Small intestine (tissue), 7 donors: ENCODE measurements around the gene RNASE3. TPM values are rescaled to one million over a fixed set of nuclear protein-coding genes. Genes with fewer than 3 reads are reported as not detected.
"Not testable (repeated sequence)": the region's sequence is repeated elsewhere in the genome, so short reads cannot be mapped to it uniquely, and the experiment has no call there.

Experiments
- DNase-seq, 2 donors: peaks; one replicate each; pipeline versions ENCODE4 v3.0.0 to v3.0.0-alpha.2; 2013
- FAIRE-seq: peaks from 2 replicates; lab custom pipeline; 2012; peaks lifted over from hg19 to GRCh38; lab: Jason Lieb, UNC
- H3K27ac ChIP-seq, 3 donors: one replicate each; pipeline ENCODE4 v1.5.1; 2013; ENCODE audit warnings: low read length in 2 of 3, mild to moderate bottlenecking in 2 of 3, control low read depth in 1 of 3, inconsistent platforms in 1 of 3, low read depth in 1 of 3, moderate library complexity in 1 of 3
- H3K27me3 ChIP-seq, 3 donors: one replicate each; pipeline ENCODE4 v1.6.1; 2013; ENCODE audit warnings: low read length in 3 of 3, inconsistent platforms in 1 of 3; ENCODE audit not compliant: control insufficient read depth in 3 of 3, insufficient read depth in 3 of 3
- H3K36me3 ChIP-seq, 3 donors: one replicate each; pipeline ENCODE4 v1.6.1; 2013; ENCODE audit warnings: low read length in 3 of 3, inconsistent platforms in 1 of 3, low read depth in 1 of 3, mild to moderate bottlenecking in 1 of 3, moderate library complexity in 1 of 3; ENCODE audit not compliant: control insufficient read depth in 3 of 3, insufficient read depth in 2 of 3
- H3K4me1 ChIP-seq, 3 donors: one replicate each; pipeline ENCODE4 v1.6.1; 2013; ENCODE audit warnings: low read length in 2 of 3, inconsistent platforms in 1 of 3, low read depth in 1 of 3, mild to moderate bottlenecking in 1 of 3, moderate library complexity in 1 of 3; ENCODE audit not compliant: control insufficient read depth in 3 of 3, insufficient read depth in 2 of 3
- H3K4me3 ChIP-seq, 3 donors: one replicate each; pipeline ENCODE4 v1.5.1; 2013; ENCODE audit warnings: low read length in 3 of 3, control low read depth in 1 of 3, inconsistent platforms in 1 of 3, low read depth in 1 of 3, mild to moderate bottlenecking in 1 of 3, moderate library complexity in 1 of 3
- H3K9me3 ChIP-seq, 2 donors: one replicate each; pipeline ENCODE4 v1.6.1; 2013; ENCODE audit warnings: low read depth in 1 of 2, low read length in 1 of 2; ENCODE audit not compliant: control insufficient read depth in 2 of 2, insufficient read depth in 1 of 2
- WGBS, 3 donors: extraction: QIAGEN DNeasy Blood & Tissue Kit; methylation state at CpG; one replicate each; pipeline ENCODE4 v1.1.7; 2013; 5-methylcytosine and 5-hydroxymethylcytosine counted together
- polyA plus RNA-seq, 4 donors: library from polyadenylated mRNA; stranded (reverse) in 3 of 4; unstranded in 1 of 4; fragments of 200-250 nt in 3 of 4; fragments of 120-200 nt in 1 of 4; gene quantifications; one replicate each; pipeline versions ENCODE4 v1.2.1 to v1.2.3, GENCODE V29; 2013
- donor health status: healthy with polysubstance abuse.
- donor health status: control.
- donor health status: control.
- donor health status: Bipolar disorder and iron deficiency.
- donor health status: healthy.

Gene RNASE3
- polyA plus RNA-seq, 4 donors = 0.09 to 0.12 TPM; not detected in 2

DNA sequence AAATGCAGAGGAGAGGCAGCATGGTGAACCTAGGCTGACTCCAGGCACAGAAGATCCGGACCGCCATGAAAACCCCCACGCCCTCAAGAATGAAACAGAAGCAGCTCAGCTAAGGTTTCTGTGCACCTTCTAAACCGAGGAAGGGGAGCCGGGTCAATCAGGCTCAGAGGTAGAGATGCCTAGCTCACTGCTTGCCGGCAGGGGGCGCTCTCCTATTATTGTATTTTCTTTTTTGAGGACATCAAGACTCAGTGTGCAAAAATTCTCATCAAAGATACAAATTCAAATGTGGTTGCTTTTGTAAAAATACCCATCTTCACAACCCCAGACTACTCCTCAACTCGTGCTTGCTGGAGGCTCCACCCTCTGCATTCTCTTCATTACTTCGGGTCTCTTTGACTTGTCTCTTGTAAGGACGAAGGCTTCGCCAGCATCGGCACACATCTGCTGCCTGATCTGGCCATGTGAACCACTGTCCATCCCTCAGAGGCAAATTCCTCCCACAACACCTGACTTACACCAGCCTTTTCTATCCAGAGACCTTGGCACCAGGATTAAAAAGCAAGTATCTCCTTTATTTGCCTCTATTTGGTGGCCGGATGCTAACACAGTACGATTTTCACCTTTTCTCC, 33.4 kb upstream of the RNASE3 start:
- no peaks in the 10 kb centered on the region for H3K27me3 ChIP-seq
- peaks cover 0 to 5% (median 0%) of the 10 kb centered on the region in 3 donors for H3K4me1 ChIP-seq
- no peaks in the 10 kb centered on the region for H3K36me3 ChIP-seq
- FAIRE-seq = no peak
- H3K9me3 ChIP-seq = no peaks in the 10 kb centered on the region
- no peak overlapping the region for H3K27ac ChIP-seq
- 31 to 34% (median 34%) methylated on average over 14 of the region's 14 CpGs for WGBS, 3 donors
- no peak overlapping the region for H3K4me3 ChIP-seq
- peak; percentile 63 to 73 for DNase-seq

DNA sequence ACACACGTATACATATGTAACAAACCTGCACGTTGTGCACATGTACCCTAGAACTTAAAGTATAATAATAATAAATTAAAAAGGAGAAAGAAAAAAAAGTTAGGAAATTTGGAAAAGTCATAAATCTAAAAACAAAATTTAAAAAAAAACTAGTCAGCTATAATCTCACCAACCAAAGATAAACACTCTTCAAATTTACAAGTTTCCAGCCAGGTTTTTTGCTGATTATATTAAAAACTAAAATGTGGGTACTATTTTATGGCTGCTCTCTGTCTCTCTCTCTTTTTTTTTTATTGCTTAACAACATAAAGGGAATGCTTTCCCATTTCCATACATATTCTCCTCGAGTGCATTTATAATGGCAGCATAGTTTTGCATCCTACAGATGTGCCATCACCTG, 25.0 kb upstream of the RNASE3 start:
- H3K27ac ChIP-seq = no peak overlapping the region
- H3K27me3 ChIP-seq = no peaks in the 10 kb centered on the region
- 70 to 84% (median 80%) methylated on average over 2 to 3 of the region's 3 CpGs for WGBS, 3 donors
- no peak for FAIRE-seq
- no peak for DNase-seq
- H3K36me3 ChIP-seq = no peaks in the 10 kb centered on the region
- H3K4me1 ChIP-seq = no peaks in the 10 kb centered on the region
- H3K9me3 ChIP-seq = no peaks in the 10 kb centered on the region
- no peak overlapping the region for H3K4me3 ChIP-seq

DNA sequence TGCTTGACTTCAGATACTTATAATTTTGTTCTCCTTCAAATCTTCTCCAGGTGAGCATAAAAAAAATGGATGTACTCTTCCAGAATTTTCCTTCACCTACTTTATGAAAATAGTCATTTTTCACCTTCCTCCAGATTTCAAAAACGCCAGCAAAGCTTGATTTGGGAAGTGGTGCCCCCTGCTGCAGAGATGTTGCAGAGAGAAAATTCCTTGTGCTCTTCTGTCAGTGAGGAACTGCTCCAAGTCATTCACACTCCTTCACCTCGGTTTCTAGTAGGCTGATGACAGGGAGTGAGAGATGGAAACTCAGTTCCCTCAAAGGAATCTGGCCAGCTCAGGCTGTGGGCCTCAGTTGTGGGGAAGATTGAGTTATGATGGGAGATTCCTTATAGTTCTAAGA, 24.2 kb upstream of the RNASE3 start:
- Histone ChIP-seq H3K4me1 (no peaks in the 10 kb centered on the region), H3K9me3 (no peaks in the 10 kb centered on the region), H3K27ac (no peak overlapping the region), H3K4me3 (no peak overlapping the region), H3K27me3 (no peaks in the 10 kb centered on the region), H3K36me3 (no peaks in the 10 kb centered on the region)
- WGBS, 3 donors = 2 to 8% (median 4%) methylated on average over 2 of the region's 2 CpGs
- DNase-seq = no peak
- FAIRE-seq = no peak

DNA sequence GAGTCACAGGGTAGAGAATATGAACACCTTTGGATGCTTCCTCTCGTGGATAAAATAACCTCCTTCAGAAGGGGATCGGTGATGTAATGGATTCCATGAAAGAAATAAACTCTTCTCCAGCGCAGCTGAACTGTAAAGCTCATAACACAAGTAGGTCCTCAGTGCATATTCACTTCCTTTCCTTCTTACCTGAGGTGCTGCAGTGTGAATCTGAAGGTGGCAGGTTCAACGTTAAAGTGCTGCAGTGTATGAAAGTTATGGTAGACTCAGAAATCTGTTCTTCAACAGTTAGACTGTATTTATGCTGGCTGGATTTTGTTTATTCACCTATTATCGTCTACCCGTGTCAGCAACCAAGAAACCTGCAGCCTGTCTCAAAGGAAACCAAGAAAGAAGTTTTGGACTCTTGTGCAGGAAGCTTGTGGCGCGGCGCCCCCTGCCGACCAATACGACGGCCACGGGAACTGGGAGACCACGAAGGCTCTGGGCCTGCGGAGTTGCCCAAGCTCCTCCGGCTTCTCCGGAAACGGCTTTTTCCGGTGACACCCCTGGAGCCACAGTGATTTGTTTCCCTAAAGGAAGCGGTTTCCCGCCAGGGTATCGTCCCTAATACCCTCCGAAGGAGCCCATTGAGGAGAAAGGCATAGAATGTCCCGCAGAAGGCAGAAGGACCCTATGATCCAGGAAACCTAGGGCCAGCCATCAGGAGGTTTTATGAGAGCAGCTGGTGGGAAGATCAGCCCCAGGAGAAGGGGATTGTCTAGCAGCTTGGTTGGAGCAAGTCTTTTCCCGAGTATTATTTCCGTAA, 17.6 kb upstream of the RNASE3 start:
- Histone ChIP-seq H3K9me3 (no peaks in the 10 kb centered on the region), H3K27me3 (no peaks in the 10 kb centered on the region), H3K27ac (no peak overlapping the region), H3K4me1 (no peaks in the 10 kb centered on the region), H3K36me3 (no peaks in the 10 kb centered on the region), H3K4me3 (no peak overlapping the region)
- DNase-seq (peak; percentile 68 to 79), FAIRE-seq (no peak)
- WGBS, 3 donors = 22 to 36% (median 27%) methylated on average over 26 of the region's 26 CpGs

DNA sequence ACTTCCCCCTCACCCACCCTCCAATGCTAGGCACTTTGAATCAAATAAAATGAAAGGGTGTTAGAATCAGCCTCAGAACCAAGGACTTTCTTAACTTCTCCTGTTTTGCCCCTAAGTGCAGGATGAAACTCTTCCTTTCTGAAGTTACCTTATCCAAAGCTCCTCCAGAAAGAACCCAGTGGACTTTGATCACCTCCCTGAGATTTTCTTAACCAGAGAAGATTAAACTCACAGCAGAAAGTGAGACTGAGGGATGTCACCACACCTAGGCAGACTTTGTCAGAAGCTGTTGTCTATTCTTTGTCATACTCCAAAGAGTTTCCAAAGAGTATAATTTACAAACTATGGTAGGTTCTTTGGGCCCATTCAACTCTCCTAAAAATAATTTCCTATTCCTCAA, 14.2 kb upstream of the RNASE3 start:
- no peak for FAIRE-seq
- no peaks in the 10 kb centered on the region for H3K27me3 ChIP-seq
- peak overlapping the region in 1 of 3 donors; percentile 28 for H3K27ac ChIP-seq
- no peaks in the 10 kb centered on the region for H3K9me3 ChIP-seq
- no peaks in the 10 kb centered on the region for H3K36me3 ChIP-seq
- no peak overlapping the region for H3K4me3 ChIP-seq
- H3K4me1 ChIP-seq = no peaks in the 10 kb centered on the region
- peak; percentile 41 to 75 for DNase-seq

DNA sequence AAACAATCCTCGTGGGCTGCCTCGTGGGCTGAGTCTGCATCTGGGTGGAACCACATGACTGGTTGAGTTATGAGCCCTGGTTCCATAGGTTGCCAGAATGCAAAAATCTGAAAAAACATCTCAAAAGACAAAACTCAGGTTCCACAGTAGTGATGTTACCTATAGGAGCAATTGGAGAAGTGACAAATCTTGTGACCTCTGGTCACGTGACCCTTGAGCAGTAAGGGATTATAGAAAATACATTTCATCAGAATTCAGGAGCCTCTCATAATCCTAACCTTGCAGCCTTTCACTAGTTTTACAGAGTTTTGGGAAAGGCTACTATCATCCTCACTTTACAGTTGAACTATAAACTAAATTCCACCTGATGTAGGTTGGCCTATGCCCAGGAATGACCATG, 12.5 kb upstream of the RNASE3 start:
- Histone ChIP-seq H3K27ac (no peak overlapping the region), H3K4me3 (no peak overlapping the region), H3K27me3 (no peaks in the 10 kb centered on the region), H3K9me3 (no peaks in the 10 kb centered on the region), H3K36me3 (no peaks in the 10 kb centered on the region), H3K4me1 (no peaks in the 10 kb centered on the region)
- no peak for DNase-seq
- FAIRE-seq = no peak
- 64 to 83% (median 80%) methylated on average over 3 of the region's 3 CpGs for WGBS, 3 donors

DNA sequence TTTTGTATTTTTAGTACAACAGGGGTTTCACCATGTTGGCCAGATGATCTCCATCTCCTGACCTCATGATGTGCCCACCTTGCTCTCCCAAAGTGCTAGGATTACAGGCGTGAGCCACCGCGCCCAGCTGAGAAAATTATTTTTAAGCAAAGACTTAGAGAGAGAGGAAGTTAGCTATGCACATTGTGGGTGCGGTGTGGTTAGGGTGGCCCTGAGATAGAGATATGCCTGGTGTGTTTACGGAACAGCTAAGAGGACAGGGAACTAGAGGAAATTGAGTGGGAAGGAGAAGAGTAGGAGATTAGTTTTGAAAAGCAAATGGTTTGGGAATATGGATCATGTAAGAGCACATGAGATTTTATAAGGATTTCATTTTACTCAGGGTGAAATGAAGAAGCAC, 10.0 kb upstream of the RNASE3 start:
- FAIRE-seq, DNase-seq, H3K36me3 ChIP-seq, H3K27ac ChIP-seq, H3K4me1 ChIP-seq, H3K9me3 ChIP-seq, H3K4me3 ChIP-seq, H3K27me3 ChIP-seq: not testable (repeated sequence)
- WGBS, 3 donors = 50 to 68% (median 52%) methylated on average over 5 of the region's 5 CpGs

DNA sequence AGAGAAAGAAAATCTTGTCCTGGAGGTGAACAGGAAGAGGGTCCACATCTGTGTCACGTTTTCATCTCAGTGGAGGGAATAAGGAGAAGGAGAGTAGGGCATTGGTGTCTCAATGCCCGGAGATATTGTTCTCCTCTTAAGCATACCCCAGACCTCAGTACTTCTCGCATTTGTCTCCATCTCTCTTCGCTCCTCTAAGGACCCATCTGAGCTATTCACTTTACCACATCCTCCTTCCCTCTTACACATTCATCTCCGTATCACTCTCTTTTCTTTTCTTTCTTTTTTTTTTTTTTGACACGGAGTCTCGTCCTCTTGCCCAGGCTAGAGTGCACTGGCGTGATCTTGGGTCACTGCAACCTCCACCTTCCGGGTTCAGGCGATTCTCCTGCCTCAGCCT, 8.4 kb upstream of the RNASE3 start:
- not testable (repeated sequence) for H3K4me1 ChIP-seq, H3K4me3 ChIP-seq, FAIRE-seq, DNase-seq, H3K9me3 ChIP-seq, H3K27me3 ChIP-seq, H3K36me3 ChIP-seq, H3K27ac ChIP-seq
- 85% methylated on average over 6 of the region's 10 CpGs; no CpG with 5 or more reads in 2 of the 3 donors for WGBS, 3 donors
